ENCODE measurements around the gene HSFX3. TPM values are rescaled to one million over a fixed set of nuclear protein-coding genes. Genes with fewer than 3 reads are reported as not detected.
"Not testable (repeated sequence)": the region's sequence is repeated elsewhere in the genome, so short reads cannot be mapped to it uniquely, and the experiment has no call there.

HSFX3 gene
- total and polyA plus RNA-seq, 8 donors = not detected

DNA sequence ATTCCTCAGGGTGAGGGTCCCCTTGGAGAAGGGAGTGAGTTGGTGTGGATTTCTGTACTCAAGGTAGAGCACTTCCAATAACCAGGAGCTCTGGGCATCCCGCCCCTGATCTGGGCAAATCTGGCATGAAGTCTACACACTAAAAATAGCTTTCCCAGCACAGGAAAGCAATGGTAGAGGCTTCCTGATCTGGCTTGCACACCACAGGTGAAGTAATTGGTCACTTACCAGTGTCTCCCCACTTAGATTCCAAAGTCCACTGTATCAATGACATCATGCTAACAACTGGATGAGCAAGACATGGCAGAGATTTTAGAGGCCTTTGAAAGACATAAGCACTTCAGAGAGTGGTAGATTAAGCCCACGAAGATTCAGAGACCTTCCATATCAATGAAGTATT lies 26.8 kb downstream of the HSFX3 start:
- Histone ChIP-seq H3K4me3 (no peak overlapping the region), H3K27me3 (no peaks in the 10 kb centered on the region), H3K4me1 (no peaks in the 10 kb centered on the region), H3K27ac (peak overlapping the region in 2 of 4 donors; percentile 48), H3K9me3 (no peaks in the 10 kb centered on the region), H3K36me3 (no peaks in the 10 kb centered on the region)
- ATAC-seq = peak; percentile 69 to 86 (median 82)
- 33 to 50% methylated on average over 2 of the region's 2 CpGs for WGBS, 2 donors
- intact Hi-C loops (cut with DNase I) = no loop called here
- TF ChIP-seq, protein P1, sequence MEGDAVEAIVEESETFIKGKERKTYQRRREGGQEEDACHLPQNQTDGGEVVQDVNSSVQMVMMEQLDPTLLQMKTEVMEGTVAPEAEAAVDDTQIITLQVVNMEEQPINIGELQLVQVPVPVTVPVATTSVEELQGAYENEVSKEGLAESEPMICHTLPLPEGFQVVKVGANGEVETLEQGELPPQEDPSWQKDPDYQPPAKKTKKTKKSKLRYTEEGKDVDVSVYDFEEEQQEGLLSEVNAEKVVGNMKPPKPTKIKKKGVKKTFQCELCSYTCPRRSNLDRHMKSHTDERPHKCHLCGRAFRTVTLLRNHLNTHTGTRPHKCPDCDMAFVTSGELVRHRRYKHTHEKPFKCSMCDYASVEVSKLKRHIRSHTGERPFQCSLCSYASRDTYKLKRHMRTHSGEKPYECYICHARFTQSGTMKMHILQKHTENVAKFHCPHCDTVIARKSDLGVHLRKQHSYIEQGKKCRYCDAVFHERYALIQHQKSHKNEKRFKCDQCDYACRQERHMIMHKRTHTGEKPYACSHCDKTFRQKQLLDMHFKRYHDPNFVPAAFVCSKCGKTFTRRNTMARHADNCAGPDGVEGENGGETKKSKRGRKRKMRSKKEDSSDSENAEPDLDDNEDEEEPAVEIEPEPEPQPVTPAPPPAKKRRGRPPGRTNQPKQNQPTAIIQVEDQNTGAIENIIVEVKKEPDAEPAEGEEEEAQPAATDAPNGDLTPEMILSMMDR (IDR thresholded peaks at IDR 0.05) = no peak
- DNase-seq = peak in 4 of 6 donors; percentile 36 to 62 (median 49)
- no peak for FAIRE-seq

DNA sequence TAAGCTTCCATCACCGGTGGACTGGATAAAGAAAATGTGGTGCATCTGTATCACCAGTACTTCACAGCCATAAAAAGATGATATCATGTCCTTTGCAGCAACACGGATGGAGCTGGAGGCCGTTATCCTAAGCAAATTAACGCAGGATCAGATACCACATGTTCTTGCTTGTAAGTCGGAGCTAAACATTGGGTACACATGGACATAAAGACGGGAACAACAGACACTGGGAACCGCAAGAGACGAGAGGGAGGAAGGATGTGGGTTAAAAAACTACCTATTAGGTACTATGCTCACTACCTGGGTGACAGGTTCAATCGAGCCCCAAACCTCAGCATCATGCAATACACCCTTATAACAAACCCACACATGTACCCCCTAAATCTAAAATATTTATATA lies 28.3 kb downstream of the HSFX3 start:
- no peak for DNase-seq
- no peak overlapping the region for H3K27ac ChIP-seq
- WGBS, 2 donors = 65 to 70% methylated on average over 9 of the region's 9 CpGs
- H3K27me3 ChIP-seq = no peaks in the 10 kb centered on the region
- ATAC-seq = no peak
- H3K4me3 ChIP-seq = no peak overlapping the region
- FAIRE-seq = no peak
- TF ChIP-seq, protein P1 (IDR thresholded peaks at IDR 0.05) = no peak
- no peaks in the 10 kb centered on the region for H3K36me3 ChIP-seq
- H3K9me3 ChIP-seq = no peaks in the 10 kb centered on the region
- intact Hi-C loops (cut with DNase I) = no loop called here
- no peaks in the 10 kb centered on the region for H3K4me1 ChIP-seq

DNA sequence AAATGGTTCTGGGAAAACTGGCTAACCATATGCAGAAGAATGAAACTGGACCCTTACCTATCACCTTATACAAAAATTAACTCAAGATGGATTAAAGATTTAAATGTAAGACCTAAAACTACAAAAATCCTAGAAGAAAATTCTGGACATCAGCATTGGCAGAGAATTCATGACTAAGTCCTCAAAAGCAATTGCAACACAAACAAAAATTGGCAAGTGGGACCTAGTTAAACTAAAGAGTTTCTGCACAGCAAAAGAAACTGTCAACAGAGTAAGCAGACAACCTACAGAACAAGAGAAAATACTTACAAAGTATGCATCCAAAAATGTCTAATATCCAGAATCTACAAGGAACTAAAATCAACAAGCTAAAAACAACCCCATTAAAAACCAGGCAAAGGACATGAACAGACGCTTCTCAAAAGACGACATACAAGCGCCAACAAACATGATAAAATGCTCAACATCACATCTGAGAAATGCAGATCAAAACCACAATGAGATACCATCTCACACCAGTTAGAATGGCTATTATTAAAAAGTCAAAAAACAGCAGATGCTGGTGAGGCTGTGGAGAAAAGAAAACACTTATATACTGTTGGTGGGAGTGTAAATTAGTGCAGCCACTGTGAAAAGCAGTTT lies 29.0 kb downstream of the HSFX3 start:
- intact Hi-C loops (cut with DNase I); ATAC-seq; H3K9me3 ChIP-seq; H3K27ac ChIP-seq; DNase-seq; H3K4me3 ChIP-seq; H3K4me1 ChIP-seq; H3K36me3 ChIP-seq; H3K27me3 ChIP-seq; FAIRE-seq: not testable (repeated sequence)
- WGBS, 2 donors = 60 to 66% methylated on average over 3 of the region's 3 CpGs

DNA sequence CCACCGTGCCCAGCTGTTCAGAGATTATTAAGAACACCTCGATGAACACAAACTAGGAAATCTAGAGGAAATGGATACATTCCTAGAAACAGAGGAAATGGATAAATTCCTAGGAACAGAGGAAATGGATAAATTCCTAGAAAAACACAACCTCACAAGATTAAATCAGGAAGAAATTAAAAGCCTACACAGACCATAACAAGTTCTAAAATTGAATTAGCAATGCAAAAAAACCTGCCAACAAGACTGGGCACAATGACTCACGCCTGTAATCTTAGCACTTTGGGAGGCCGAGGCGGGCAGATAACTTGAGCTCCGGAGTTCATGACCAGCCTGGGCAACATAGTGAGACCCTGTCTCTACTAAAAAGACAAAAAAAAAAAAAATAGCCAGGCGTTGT lies 31.5 kb downstream of the HSFX3 start:
- H3K4me1 ChIP-seq = no peaks in the 10 kb centered on the region
- no peaks in the 10 kb centered on the region for H3K36me3 ChIP-seq
- WGBS, 2 donors = 60 to 62% methylated on average over 7 of the region's 7 CpGs
- DNase-seq (no peak), ATAC-seq (no peak), FAIRE-seq (no peak)
- intact Hi-C loops (cut with DNase I) = no loop called here
- no peak overlapping the region for H3K4me3 ChIP-seq
- H3K27me3 ChIP-seq = no peaks in the 10 kb centered on the region
- H3K27ac ChIP-seq = no peak overlapping the region
- TF ChIP-seq, protein P1 (IDR thresholded peaks at IDR 0.05) = no peak
- no peaks in the 10 kb centered on the region for H3K9me3 ChIP-seq

DNA sequence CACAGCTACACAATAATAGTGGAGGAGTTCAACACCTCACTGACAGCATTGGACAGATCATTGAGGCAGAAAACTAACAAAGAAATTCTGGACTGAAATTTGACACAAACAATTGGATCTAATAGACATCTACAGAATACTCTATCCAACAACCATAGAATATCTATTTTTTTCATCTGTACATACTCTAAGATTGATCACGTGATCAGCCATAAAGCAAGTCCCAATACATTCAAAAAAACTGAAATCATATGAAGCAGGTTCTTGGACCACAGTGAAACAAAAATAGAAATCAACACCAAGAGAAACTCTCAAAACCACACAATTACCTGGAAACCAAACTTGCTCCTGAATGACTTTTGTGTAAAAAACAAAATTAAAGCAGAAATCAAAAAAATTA lies 32.4 kb downstream of the HSFX3 start:
- peaks cover 0 to 3% (median 0%) of the 10 kb centered on the region in 3 donors for H3K4me1 ChIP-seq
- FAIRE-seq (no peak), ATAC-seq (no peak), DNase-seq (no peak)
- H3K9me3 ChIP-seq = no peaks in the 10 kb centered on the region
- no peak overlapping the region for H3K4me3 ChIP-seq
- intact Hi-C loops (cut with DNase I) = no loop called here
- H3K27me3 ChIP-seq = no peaks in the 10 kb centered on the region
- H3K36me3 ChIP-seq = no peaks in the 10 kb centered on the region
- TF ChIP-seq, protein P1 (IDR thresholded peaks at IDR 0.05) = no peak
- no peak overlapping the region for H3K27ac ChIP-seq
- WGBS, 2 donors = 64 to 84% methylated on average over 1 of the region's 1 CpG
